Subcutaneous abdominal adipose tissue (tissue), 5 donors: ENCODE data around the gene MBNL3.

Source experiments
- H3K27ac ChIP-seq: one replicate; pipeline ENCODE4 v1.7.0; 2013; ENCODE audit warnings: low read depth, mild to moderate bottlenecking, inconsistent platforms, low read length, moderate library complexity
- H3K27me3 ChIP-seq, 5 donors: one replicate each; pipeline ENCODE4 v1.7.0; 2013; ENCODE audit warnings: low read length in 5 of 5, inconsistent platforms in 1 of 5; ENCODE audit not compliant: control insufficient read depth in 5 of 5, insufficient read depth in 4 of 5
- H3K36me3 ChIP-seq, 5 donors: one replicate each; pipeline ENCODE4 v1.7.0; 2013; ENCODE audit warnings: low read length in 5 of 5; ENCODE audit not compliant: control insufficient read depth in 5 of 5, insufficient read depth in 5 of 5
- H3K4me1 ChIP-seq, 5 donors: one replicate each; pipeline ENCODE4 v1.7.0; 2013; ENCODE audit warnings: low read length in 5 of 5, mild to moderate bottlenecking in 3 of 5, moderate library complexity in 1 of 5; ENCODE audit not compliant: control insufficient read depth in 5 of 5, insufficient read depth in 5 of 5
- H3K4me3 ChIP-seq, 5 donors: one replicate each; pipeline ENCODE4 v1.7.0; 2013; ENCODE audit warnings: low read length in 5 of 5, low read depth in 1 of 5
- H3K9ac ChIP-seq, 5 donors: one replicate each; pipeline ENCODE4 v1.7.0; 2013; ENCODE audit warnings: low read length in 5 of 5, mild to moderate bottlenecking in 4 of 5, moderate library complexity in 3 of 5
- H3K9me3 ChIP-seq, 5 donors: one replicate each; pipeline ENCODE4 v1.7.0; 2013; ENCODE audit warnings: low read length in 5 of 5; ENCODE audit not compliant: control insufficient read depth in 5 of 5
- donor health status: healthy.
- donor health status: healthy.
- donor health status: healthy.
- donor health status: healthy.
- donor health status: healthy.

Gene MBNL3

GRCh38 chrX:132481449-132481848 is 7.4 kb downstream of the MBNL3 start:
- peaks cover 0 to 3% (median 0%) of the 10 kb centered on the region in 5 donors for H3K27me3 ChIP-seq
- H3K4me1 ChIP-seq: peaks cover 3 to 21% (median 11%) of the 10 kb centered on the region in 5 donors
- no peak overlapping the region for H3K4me3 ChIP-seq
- peak overlapping the region; percentile 56 for H3K27ac ChIP-seq
- no peaks in the 10 kb centered on the region for H3K36me3 ChIP-seq
- H3K9me3 ChIP-seq: no peaks in the 10 kb centered on the region
- no peak overlapping the region for H3K9ac ChIP-seq

- Histone ChIP-seq H3K27ac (peak overlapping the region; percentile 56), H3K36me3 (no peaks in the 10 kb centered on the region), H3K4me3 (peak overlapping the region; percentile 35 to 59 (median 53)), H3K27me3 (peaks cover 0 to 3% (median 0%) of the 10 kb centered on the region in 5 donors), H3K9me3 (no peaks in the 10 kb centered on the region), H3K4me1 (peaks cover 3 to 21% (median 11%) of the 10 kb centered on the region in 5 donors), H3K9ac (peak overlapping the region in 1 of 5 donors; percentile 9)
Observed at GRCh38 chrX:132480581-132481203, 8.1 kb downstream of the MBNL3 start.

GRCh38 chrX:132474544-132475248 is 14.1 kb downstream of the MBNL3 start:
- Histone ChIP-seq H3K9me3 (no peaks in the 10 kb centered on the region), H3K4me3 (no peak overlapping the region), H3K4me1 (peaks cover 0 to 17% (median 3%) of the 10 kb centered on the region in 5 donors), H3K27me3 (peaks cover 0 to 3% (median 0%) of the 10 kb centered on the region in 5 donors), H3K27ac (peak overlapping the region; percentile 61), H3K36me3 (no peaks in the 10 kb centered on the region), H3K9ac (no peak overlapping the region)

GRCh38 chrX:132472397-132472796 is 16.4 kb downstream of the MBNL3 start:
- peaks cover 0 to 4% (median 0%) of the 10 kb centered on the region in 5 donors for H3K27me3 ChIP-seq

GRCh38 chrX:132470831-132471230 is 18.0 kb downstream of the MBNL3 start:
- no peak overlapping the region for H3K9ac ChIP-seq
- no peaks in the 10 kb centered on the region for H3K36me3 ChIP-seq
- no peak overlapping the region for H3K4me3 ChIP-seq
- no peaks in the 10 kb centered on the region for H3K9me3 ChIP-seq
- peaks cover 0 to 4% (median 3%) of the 10 kb centered on the region in 5 donors for H3K27me3 ChIP-seq
- no peak overlapping the region for H3K27ac ChIP-seq
- peaks cover 0 to 21% (median 8%) of the 10 kb centered on the region in 5 donors for H3K4me1 ChIP-seq

More at GRCh38 chrX:132472397-132472796, 16.4 kb downstream of the MBNL3 start:
- H3K4me1 ChIP-seq: peaks cover 0 to 17% (median 8%) of the 10 kb centered on the region in 5 donors
- H3K27ac ChIP-seq: no peak overlapping the region
- H3K9me3 ChIP-seq: no peaks in the 10 kb centered on the region
- H3K9ac ChIP-seq: no peak overlapping the region
- H3K36me3 ChIP-seq: no peaks in the 10 kb centered on the region
- H3K4me3 ChIP-seq: no peak overlapping the region

GRCh38 chrX:132470179-132470578 is 18.7 kb downstream of the MBNL3 start:
- Histone ChIP-seq H3K36me3 (no peaks in the 10 kb centered on the region), H3K27me3 (peaks cover 0 to 4% (median 3%) of the 10 kb centered on the region in 5 donors), H3K9me3 (no peaks in the 10 kb centered on the region), H3K27ac (no peak overlapping the region), H3K9ac (no peak overlapping the region), H3K4me3 (no peak overlapping the region), H3K4me1 (peaks cover 0 to 15% (median 7%) of the 10 kb centered on the region in 5 donors)

GRCh38 chrX:132468454-132468853 is 20.4 kb downstream of the MBNL3 start:
- Histone ChIP-seq H3K4me3 (no peak overlapping the region), H3K4me1 (peaks cover 0 to 7% (median 0%) of the 10 kb centered on the region in 5 donors), H3K27me3 (peaks cover 0 to 4% (median 3%) of the 10 kb centered on the region in 5 donors)

GRCh38 chrX:132467989-132468388 is 20.8 kb downstream of the MBNL3 start:
- no peak overlapping the region for H3K9ac ChIP-seq
- H3K36me3 ChIP-seq: no peaks in the 10 kb centered on the region
- H3K4me1 ChIP-seq: peaks cover 0 to 7% (median 0%) of the 10 kb centered on the region in 5 donors

More at GRCh38 chrX:132468454-132468853, 20.4 kb downstream of the MBNL3 start:
- H3K9me3 ChIP-seq: peaks cover 0 to 2% (median 0%) of the 10 kb centered on the region in 5 donors
- no peak overlapping the region for H3K9ac ChIP-seq
- no peaks in the 10 kb centered on the region for H3K36me3 ChIP-seq
- H3K27ac ChIP-seq: no peak overlapping the region

GRCh38 chrX:132467026-132467425 is 21.8 kb downstream of the MBNL3 start:
- no peak overlapping the region for H3K4me3 ChIP-seq
- peaks cover 0 to 7% (median 0%) of the 10 kb centered on the region in 5 donors for H3K4me1 ChIP-seq
- no peak overlapping the region for H3K9ac ChIP-seq
- no peaks in the 10 kb centered on the region for H3K36me3 ChIP-seq
- peaks cover 0 to 4% (median 0%) of the 10 kb centered on the region in 5 donors for H3K9me3 ChIP-seq
- no peak overlapping the region for H3K27ac ChIP-seq
- H3K27me3 ChIP-seq: peaks cover 0 to 4% (median 3%) of the 10 kb centered on the region in 5 donors

More at GRCh38 chrX:132467989-132468388, 20.8 kb downstream of the MBNL3 start:
- Histone ChIP-seq H3K27me3 (peaks cover 0 to 4% (median 3%) of the 10 kb centered on the region in 5 donors), H3K9me3 (peaks cover 0 to 4% (median 0%) of the 10 kb centered on the region in 5 donors), H3K27ac (no peak overlapping the region), H3K4me3 (no peak overlapping the region)

- H3K9me3 ChIP-seq: peaks cover 0 to 4% (median 0%) of the 10 kb centered on the region in 5 donors
- H3K36me3 ChIP-seq: no peaks in the 10 kb centered on the region
- H3K9ac ChIP-seq: no peak overlapping the region
- H3K4me3 ChIP-seq: no peak overlapping the region
- H3K27me3 ChIP-seq: peaks cover 0 to 4% (median 0%) of the 10 kb centered on the region in 5 donors
- peaks cover 0 to 7% (median 0%) of the 10 kb centered on the region in 5 donors for H3K4me1 ChIP-seq
- H3K27ac ChIP-seq: no peak overlapping the region
Observed at GRCh38 chrX:132463411-132463810, 25.4 kb downstream of the MBNL3 start.
